Measurements from ENCODE around the gene ZRANB3.

Gene ZRANB3

GRCh38 chr2:135099802-135100483, 431.1 kb downstream of the ZRANB3 start:
- DNase-seq (ENCODE audit: insufficient read length, low spot score): no peak
- peak; percentile 29 for FAIRE-seq
- TF ChIP-seq CTCF (IDR thresholded peaks at IDR 0.05; ENCODE audit: insufficient read depth, missing control alignments): no peak

- no peak for TF ChIP-seq CTCF (IDR thresholded peaks at IDR 0.05; ENCODE audit: insufficient read depth, missing control alignments)
- FAIRE-seq: no peak
- DNase-seq (ENCODE audit: insufficient read length, low spot score): no peak
These were observed 433.3 kb downstream of the ZRANB3 start for GRCh38 chr2:135097532-135098231.

GRCh38 chr2:135096665-135097446, 434.2 kb downstream of the ZRANB3 start:
- no peak for DNase-seq (ENCODE audit: insufficient read length, low spot score)
- FAIRE-seq: no peak
- no peak for TF ChIP-seq CTCF (IDR thresholded peaks at IDR 0.05; ENCODE audit: insufficient read depth, missing control alignments)

GRCh38 chr2:135095591-135095990, 435.4 kb downstream of the ZRANB3 start:
- DNase-seq (ENCODE audit: insufficient read length, low spot score) (no peak), FAIRE-seq (no peak)
- TF ChIP-seq CTCF (IDR thresholded peaks at IDR 0.05; ENCODE audit: insufficient read depth, missing control alignments): no peak

- DNase-seq (ENCODE audit: insufficient read length, low spot score): no peak
- peak; percentile 32 for FAIRE-seq
- no peak for TF ChIP-seq CTCF (IDR thresholded peaks at IDR 0.05; ENCODE audit: insufficient read depth, missing control alignments)
These were observed 436.5 kb downstream of the ZRANB3 start for GRCh38 chr2:135094508-135094907.

- TF ChIP-seq CTCF (IDR thresholded peaks at IDR 0.05; ENCODE audit: insufficient read depth, missing control alignments): no peak
- DNase-seq (ENCODE audit: insufficient read length, low spot score): no peak
- FAIRE-seq: peak; percentile 53
These were observed 437.2 kb downstream of the ZRANB3 start for GRCh38 chr2:135093670-135094330.

Measured in D721Med (cell line).